Measurements from ENCODE around the gene GREB1.
A peak's percentile ranks its signal among the peaks of the same experiment; 100 is the strongest.

GREB1 gene

GRCh38 chr2:11621410-11621809 is 87.6 kb downstream of the GREB1 start:
- Mint-ChIP-seq H3K4me1 (no peaks in the 10 kb centered on the region), H3K4me3 (no peak overlapping the region), H3K9me3 (no peaks in the 10 kb centered on the region), H3K36me3 (no peaks in the 10 kb centered on the region), H3K27me3 (peaks cover 0 to 6% of the 10 kb centered on the region in 2 donors), H3K27ac (no peak overlapping the region)
- ATAC-seq (replicated peaks) = no peak
- DNase-seq = no peak

GRCh38 chr2:11622611-11623010 is 88.8 kb downstream of the GREB1 start:
- Mint-ChIP-seq H3K9me3 (peaks cover 7 to 9% of the 10 kb centered on the region in 2 donors), H3K4me1 (no peaks in the 10 kb centered on the region), H3K4me3 (no peak overlapping the region), H3K27ac (no peak overlapping the region), H3K27me3 (peaks cover 2 to 8% of the 10 kb centered on the region in 2 donors), H3K36me3 (peaks cover 0 to 1% of the 10 kb centered on the region in 2 donors)
- no peak for ATAC-seq (replicated peaks)
- no peak for DNase-seq

- peak; percentile 29 to 31 for ATAC-seq (replicated peaks)
- H3K4me3 Mint-ChIP-seq = no peak overlapping the region
- peaks cover 0 to 2% of the 10 kb centered on the region in 2 donors for H3K36me3 Mint-ChIP-seq
- no peaks in the 10 kb centered on the region for H3K4me1 Mint-ChIP-seq
- H3K27ac Mint-ChIP-seq = no peak overlapping the region
- peaks cover 9 to 13% of the 10 kb centered on the region in 2 donors for H3K9me3 Mint-ChIP-seq
- H3K27me3 Mint-ChIP-seq = peaks cover 7 to 12% of the 10 kb centered on the region in 2 donors
- no peak for DNase-seq
Observed at GRCh38 chr2:11624893-11625292, 91.0 kb downstream of the GREB1 start.

- no peak for DNase-seq
- Mint-ChIP-seq H3K9me3 (peaks cover 9 to 13% of the 10 kb centered on the region in 2 donors), H3K4me1 (no peaks in the 10 kb centered on the region), H3K4me3 (no peak overlapping the region), H3K27me3 (peaks cover 7 to 12% of the 10 kb centered on the region in 2 donors), H3K27ac (no peak overlapping the region), H3K36me3 (peaks cover 0 to 2% of the 10 kb centered on the region in 2 donors)
- ATAC-seq (replicated peaks) = no peak
Observed at GRCh38 chr2:11625671-11626070, 91.8 kb downstream of the GREB1 start.

- peaks cover 7 to 12% of the 10 kb centered on the region in 2 donors for H3K27me3 Mint-ChIP-seq
- no peak overlapping the region for H3K4me3 Mint-ChIP-seq
- H3K4me1 Mint-ChIP-seq = no peaks in the 10 kb centered on the region
- peaks cover 0 to 2% of the 10 kb centered on the region in 2 donors for H3K36me3 Mint-ChIP-seq
- ATAC-seq (replicated peaks) (no peak), DNase-seq (no peak)
- H3K27ac Mint-ChIP-seq = no peak overlapping the region
- peaks cover 9 to 13% of the 10 kb centered on the region in 2 donors for H3K9me3 Mint-ChIP-seq
Observed at GRCh38 chr2:11628675-11629074, 94.8 kb downstream of the GREB1 start.

GRCh38 chr2:11629215-11629614 is 95.4 kb downstream of the GREB1 start:
- DNase-seq (no peak), ATAC-seq (replicated peaks) (no peak)
- Mint-ChIP-seq H3K27me3 (peaks cover 7 to 12% of the 10 kb centered on the region in 2 donors), H3K9me3 (peaks cover 9 to 13% of the 10 kb centered on the region in 2 donors), H3K27ac (no peak overlapping the region), H3K4me1 (no peaks in the 10 kb centered on the region), H3K4me3 (no peak overlapping the region), H3K36me3 (peaks cover 0 to 2% of the 10 kb centered on the region in 2 donors)

- no peaks in the 10 kb centered on the region for H3K4me1 Mint-ChIP-seq
- DNase-seq = no peak
- peaks cover 7 to 12% of the 10 kb centered on the region in 2 donors for H3K27me3 Mint-ChIP-seq
- peaks cover 9 to 13% of the 10 kb centered on the region in 2 donors for H3K9me3 Mint-ChIP-seq
- ATAC-seq (replicated peaks) = peak in 1 of 2 donors; percentile 4
- peaks cover 0 to 2% of the 10 kb centered on the region in 2 donors for H3K36me3 Mint-ChIP-seq
- no peak overlapping the region for H3K4me3 Mint-ChIP-seq
- no peak overlapping the region for H3K27ac Mint-ChIP-seq
Observed at GRCh38 chr2:11629851-11630250, 96.0 kb downstream of the GREB1 start.

- no peak for ATAC-seq (replicated peaks)
- H3K4me1 Mint-ChIP-seq = no peaks in the 10 kb centered on the region
- peaks cover 9 to 13% of the 10 kb centered on the region in 2 donors for H3K9me3 Mint-ChIP-seq
Observed at GRCh38 chr2:11630855-11631254, 97.0 kb downstream of the GREB1 start.

GRCh38 chr2:11631462-11631861 is 97.6 kb downstream of the GREB1 start:
- Mint-ChIP-seq H3K4me3 (no peak overlapping the region), H3K4me1 (no peaks in the 10 kb centered on the region), H3K27ac (no peak overlapping the region), H3K27me3 (peaks cover 10 to 16% of the 10 kb centered on the region in 2 donors), H3K36me3 (peaks cover 0 to 2% of the 10 kb centered on the region in 2 donors), H3K9me3 (peaks cover 9 to 13% of the 10 kb centered on the region in 2 donors)
- DNase-seq (no peak), ATAC-seq (replicated peaks) (no peak)

More at GRCh38 chr2:11630855-11631254, 97.0 kb downstream of the GREB1 start:
- Mint-ChIP-seq H3K36me3 (peaks cover 0 to 2% of the 10 kb centered on the region in 2 donors), H3K4me3 (no peak overlapping the region), H3K27me3 (peaks cover 7 to 12% of the 10 kb centered on the region in 2 donors), H3K27ac (no peak overlapping the region)
- no peak for DNase-seq

GRCh38 chr2:11633923-11634478 is 100.2 kb downstream of the GREB1 start:
- Mint-ChIP-seq H3K9me3 (no peaks in the 10 kb centered on the region), H3K4me1 (no peaks in the 10 kb centered on the region), H3K27me3 (peaks cover 4 to 19% of the 10 kb centered on the region in 2 donors), H3K4me3 (no peak overlapping the region), H3K27ac (no peak overlapping the region), H3K36me3 (no peaks in the 10 kb centered on the region)
- ATAC-seq (replicated peaks) (no peak), DNase-seq (no peak)

GRCh38 chr2:11634584-11634983 is 100.7 kb downstream of the GREB1 start:
- Mint-ChIP-seq H3K27ac (no peak overlapping the region), H3K27me3 (peaks cover 7 to 25% of the 10 kb centered on the region in 2 donors), H3K4me1 (no peaks in the 10 kb centered on the region), H3K36me3 (no peaks in the 10 kb centered on the region), H3K9me3 (no peaks in the 10 kb centered on the region), H3K4me3 (no peak overlapping the region)
- no peak for DNase-seq
- no peak for ATAC-seq (replicated peaks)

GRCh38 chr2:11635141-11635540 is 101.3 kb downstream of the GREB1 start:
- Mint-ChIP-seq H3K4me3 (no peak overlapping the region), H3K27ac (no peak overlapping the region), H3K4me1 (no peaks in the 10 kb centered on the region), H3K9me3 (no peaks in the 10 kb centered on the region), H3K36me3 (no peaks in the 10 kb centered on the region), H3K27me3 (peaks cover 13 to 31% of the 10 kb centered on the region in 2 donors)
- no peak for DNase-seq
- ATAC-seq (replicated peaks) = no peak

GRCh38 chr2:11636593-11637295 is 102.9 kb downstream of the GREB1 start:
- H3K4me3 Mint-ChIP-seq = no peak overlapping the region
- H3K4me1 Mint-ChIP-seq = no peaks in the 10 kb centered on the region
- DNase-seq = no peak
- H3K9me3 Mint-ChIP-seq = no peaks in the 10 kb centered on the region
- H3K27ac Mint-ChIP-seq = no peak overlapping the region
- no peaks in the 10 kb centered on the region for H3K36me3 Mint-ChIP-seq
- no peak for ATAC-seq (replicated peaks)
- peaks cover 14 to 33% of the 10 kb centered on the region in 2 donors for H3K27me3 Mint-ChIP-seq

GRCh38 chr2:11637546-11637945 is 103.7 kb downstream of the GREB1 start:
- Mint-ChIP-seq H3K27ac (no peak overlapping the region), H3K9me3 (no peaks in the 10 kb centered on the region), H3K27me3 (peaks cover 14 to 32% of the 10 kb centered on the region in 2 donors), H3K4me3 (no peak overlapping the region), H3K36me3 (no peaks in the 10 kb centered on the region), H3K4me1 (no peaks in the 10 kb centered on the region)
- no peak for ATAC-seq (replicated peaks)
- no peak for DNase-seq

- H3K4me3 Mint-ChIP-seq = no peak overlapping the region
- ATAC-seq (replicated peaks) (no peak), DNase-seq (no peak)
- no peaks in the 10 kb centered on the region for H3K4me1 Mint-ChIP-seq
- peaks cover 22 to 35% of the 10 kb centered on the region in 2 donors for H3K27me3 Mint-ChIP-seq
- H3K36me3 Mint-ChIP-seq = no peaks in the 10 kb centered on the region
- no peak overlapping the region for H3K27ac Mint-ChIP-seq
- H3K9me3 Mint-ChIP-seq = no peaks in the 10 kb centered on the region
Observed at GRCh38 chr2:11639503-11639902, 105.7 kb downstream of the GREB1 start.
